ENCODE data around the gene SLC12A8. TPM values are rescaled to one million over a fixed set of nuclear protein-coding genes. Genes with fewer than 3 reads are reported as not detected.

SLC12A8 gene
- total and polyA plus RNA-seq, 3 donors from 2014 or later, result 10.3 to 21.0 (median 12.3) TPM

GRCh38 chr3:125220727-125221429 is 8.3 kb upstream of the SLC12A8 start:
- H3K27ac ChIP-seq, result no peak overlapping the region
- 69 to 85% methylated on average over 7 of the region's 7 CpGs for WGBS, 2 donors
- no peak for TF ChIP-seq POLR2A (IDR thresholded peaks at IDR 0.05)
- TF ChIP-seq, protein P1, sequence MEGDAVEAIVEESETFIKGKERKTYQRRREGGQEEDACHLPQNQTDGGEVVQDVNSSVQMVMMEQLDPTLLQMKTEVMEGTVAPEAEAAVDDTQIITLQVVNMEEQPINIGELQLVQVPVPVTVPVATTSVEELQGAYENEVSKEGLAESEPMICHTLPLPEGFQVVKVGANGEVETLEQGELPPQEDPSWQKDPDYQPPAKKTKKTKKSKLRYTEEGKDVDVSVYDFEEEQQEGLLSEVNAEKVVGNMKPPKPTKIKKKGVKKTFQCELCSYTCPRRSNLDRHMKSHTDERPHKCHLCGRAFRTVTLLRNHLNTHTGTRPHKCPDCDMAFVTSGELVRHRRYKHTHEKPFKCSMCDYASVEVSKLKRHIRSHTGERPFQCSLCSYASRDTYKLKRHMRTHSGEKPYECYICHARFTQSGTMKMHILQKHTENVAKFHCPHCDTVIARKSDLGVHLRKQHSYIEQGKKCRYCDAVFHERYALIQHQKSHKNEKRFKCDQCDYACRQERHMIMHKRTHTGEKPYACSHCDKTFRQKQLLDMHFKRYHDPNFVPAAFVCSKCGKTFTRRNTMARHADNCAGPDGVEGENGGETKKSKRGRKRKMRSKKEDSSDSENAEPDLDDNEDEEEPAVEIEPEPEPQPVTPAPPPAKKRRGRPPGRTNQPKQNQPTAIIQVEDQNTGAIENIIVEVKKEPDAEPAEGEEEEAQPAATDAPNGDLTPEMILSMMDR (IDR thresholded peaks at IDR 0.05), result no peak
- no peak overlapping the region for H3K4me3 ChIP-seq
- intact Hi-C loops (cut with DNase I; ENCODE audit: low total_unique reads), result no loop called here
- H3K27me3 ChIP-seq, result no peaks in the 10 kb centered on the region
- H3K36me3 ChIP-seq (ENCODE audit: low read depth, missing control alignments), result no peaks in the 10 kb centered on the region
- H3K4me1 ChIP-seq, result no peaks in the 10 kb centered on the region
- no peak for DNase-seq
- H3K9me3 ChIP-seq, result no peaks in the 10 kb centered on the region

DNA sequence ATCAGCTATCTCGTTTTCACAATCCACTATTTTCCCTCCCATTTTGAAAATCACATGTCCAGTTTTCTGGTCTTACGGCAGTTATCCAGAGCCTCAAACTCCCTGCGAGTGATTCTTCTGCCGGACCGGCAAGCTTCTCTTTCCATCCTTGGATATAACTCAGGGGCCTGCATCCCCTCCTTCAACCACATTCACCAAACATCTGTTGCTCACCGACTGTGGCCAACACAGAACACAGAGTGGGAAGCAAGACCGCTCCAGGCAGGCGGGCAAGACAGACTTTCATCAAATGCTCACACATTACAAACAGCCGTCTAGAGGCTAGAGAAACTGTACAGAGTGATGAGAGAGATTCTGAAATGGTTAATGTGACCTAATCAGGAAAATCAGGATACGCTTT is 7.6 kb upstream of the SLC12A8 start:
- TF ChIP-seq POLR2A (IDR thresholded peaks at IDR 0.05), result no peak
- TF ChIP-seq, protein P1 (IDR thresholded peaks at IDR 0.05), result no peak
- Histone ChIP-seq H3K27ac (no peak overlapping the region), H3K27me3 (no peaks in the 10 kb centered on the region), H3K9me3 (no peaks in the 10 kb centered on the region), H3K4me3 (no peak overlapping the region), H3K4me1 (no peaks in the 10 kb centered on the region), H3K36me3 (ENCODE audit: low read depth, missing control alignments) (no peaks in the 10 kb centered on the region)
- intact Hi-C loops (cut with DNase I; ENCODE audit: low total_unique reads), result no loop called here
- 85 to 88% methylated on average over 10 of the region's 10 CpGs for WGBS, 2 donors
- no peak for DNase-seq

- intact Hi-C loops (cut with DNase I; ENCODE audit: low total_unique reads), result no loop called here
- Histone ChIP-seq H3K27ac (no peak overlapping the region), H3K4me1 (no peaks in the 10 kb centered on the region), H3K27me3 (no peaks in the 10 kb centered on the region), H3K36me3 (ENCODE audit: low read depth, missing control alignments) (no peaks in the 10 kb centered on the region), H3K4me3 (no peak overlapping the region), H3K9me3 (no peaks in the 10 kb centered on the region)
- TF ChIP-seq, protein P1 (IDR thresholded peaks at IDR 0.05), result no peak
- no peak for TF ChIP-seq POLR2A (IDR thresholded peaks at IDR 0.05)
- 92 to 94% methylated on average over 5 to 8 of the region's 8 CpGs for WGBS, 2 donors
- no peak for DNase-seq
These were observed 6.7 kb upstream of the SLC12A8 start for GRCh38 chr3:125219261-125219701.

- DNase-seq, result no peak
- intact Hi-C loops (cut with DNase I; ENCODE audit: low total_unique reads), result no loop called here
- no peak overlapping the region for H3K4me3 ChIP-seq
- H3K27me3 ChIP-seq, result no peaks in the 10 kb centered on the region
- WGBS, 2 donors, result 78 to 81% methylated on average over 3 of the region's 3 CpGs
- no peaks in the 10 kb centered on the region for H3K9me3 ChIP-seq
- no peaks in the 10 kb centered on the region for H3K4me1 ChIP-seq
- no peaks in the 10 kb centered on the region for H3K36me3 ChIP-seq (ENCODE audit: low read depth, missing control alignments)
- TF ChIP-seq, protein P1 (IDR thresholded peaks at IDR 0.05), result no peak
- no peak for TF ChIP-seq POLR2A (IDR thresholded peaks at IDR 0.05)
- H3K27ac ChIP-seq, result no peak overlapping the region
These were observed 2.2 kb upstream of the SLC12A8 start for GRCh38 chr3:125214738-125215137.
